Renal pelvis (tissue), 4 donors: ENCODE measurements around the gene ITPR2. TPM values are rescaled to one million over a fixed set of nuclear protein-coding genes. Genes with fewer than 3 reads are reported as not detected.

ENCODE experiments used
- DNase-seq: peaks from one replicate; pipeline ENCODE4 v3.0.0-alpha.2; 2013
- polyA plus RNA-seq, 3 donors: library from polyadenylated mRNA; unstranded; fragments of 120-200 nt; gene quantifications; one replicate each; pipeline ENCODE4 v1.2.1, GENCODE V29; 2013; ENCODE audit not compliant: insufficient read length in 3 of 3

The ITPR2 gene
- polyA plus RNA-seq, 3 donors = 13.7 to 18.0 (median 14.3) TPM

DNA sequence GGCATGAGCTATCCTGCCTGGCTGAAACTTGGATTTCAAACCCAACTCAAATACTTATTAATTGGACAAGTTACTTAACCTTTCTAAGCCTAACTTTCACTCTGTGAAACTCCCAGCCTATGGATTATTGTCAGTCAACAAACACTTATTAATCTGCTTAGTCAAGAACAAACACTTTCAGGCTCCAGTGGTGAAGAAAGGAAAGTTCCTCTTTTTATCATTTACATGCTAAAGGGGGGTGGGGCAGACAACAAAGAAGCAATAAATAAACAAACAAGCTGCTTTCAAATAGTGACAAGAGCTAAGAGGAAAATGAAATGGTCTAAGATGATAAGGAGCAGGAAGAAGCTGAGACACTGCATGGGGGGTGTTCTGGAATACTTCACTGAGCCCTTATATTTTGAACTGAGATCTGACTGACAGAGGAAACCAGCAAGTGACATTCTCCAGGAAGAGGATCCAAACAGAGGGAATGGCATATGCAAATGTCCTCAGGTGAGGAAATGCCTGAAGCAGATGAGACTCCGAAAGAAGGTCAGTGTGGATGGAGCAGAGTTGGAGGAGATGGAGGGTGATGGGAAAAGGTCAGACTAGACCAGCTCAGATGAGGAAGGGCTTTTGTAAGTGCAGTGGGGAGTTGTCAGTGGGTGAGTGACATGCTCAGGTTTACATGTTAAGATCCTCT lies 259.6 kb downstream of the ITPR2 start:
- DNase-seq = no peak

DNA sequence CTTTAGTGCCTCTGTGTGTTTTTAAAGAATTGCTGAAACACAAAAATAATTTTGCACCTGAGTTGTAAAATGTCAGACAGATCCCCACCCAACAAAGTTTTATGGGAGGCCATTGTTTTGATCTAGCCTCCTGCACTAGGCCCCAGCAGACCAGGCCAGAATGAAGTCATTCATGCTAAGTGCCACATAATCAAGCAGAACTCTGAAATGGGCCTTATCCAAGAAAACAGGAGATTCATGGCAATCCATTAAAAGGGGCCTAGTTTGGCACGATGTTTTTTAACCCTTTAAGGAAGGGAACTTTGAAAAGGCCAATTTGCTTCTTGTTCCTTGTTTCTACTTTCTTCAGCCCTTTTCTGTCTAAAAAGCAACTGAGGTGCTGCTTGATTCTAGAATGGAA lies 260.9 kb downstream of the ITPR2 start:
- DNase-seq = no peak

DNA sequence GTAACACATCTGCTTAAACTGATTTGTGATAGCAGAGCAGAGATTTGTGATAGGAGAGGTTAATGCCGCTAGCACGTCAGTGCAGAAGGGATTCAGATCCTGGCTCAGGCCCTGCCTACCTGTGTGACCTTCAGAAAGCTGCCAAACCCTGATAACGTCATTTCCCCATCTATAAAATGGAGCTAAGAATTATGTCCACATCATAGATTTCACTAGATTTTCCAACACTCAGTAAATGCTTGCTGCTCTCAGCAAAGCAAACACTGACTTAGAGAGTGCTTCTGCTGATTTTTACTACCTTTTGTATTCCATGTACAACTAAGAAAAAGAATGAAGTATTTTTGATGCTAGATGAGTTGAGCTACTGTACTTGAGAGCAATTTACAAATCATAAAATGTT lies 261.4 kb downstream of the ITPR2 start:
- DNase-seq = no peak

DNA sequence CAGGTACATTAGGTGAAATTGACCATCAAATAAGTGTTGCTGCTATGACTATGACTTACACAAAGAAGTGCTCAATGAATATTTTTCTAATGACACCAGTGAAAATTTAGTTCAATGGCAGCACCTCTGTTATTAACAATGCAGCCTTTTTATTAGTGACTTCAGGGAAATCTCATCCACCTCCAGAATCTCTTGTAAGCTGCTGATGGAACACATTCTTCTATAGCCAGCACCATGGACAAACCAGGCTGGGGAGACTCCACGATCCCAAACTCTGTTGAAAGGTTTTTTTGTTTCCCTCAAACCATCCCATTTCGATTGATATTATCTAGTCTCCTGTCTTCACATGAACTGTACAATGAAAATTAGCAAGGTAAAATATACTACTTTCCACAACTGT lies 265.9 kb downstream of the ITPR2 start:
- no peak for DNase-seq

DNA sequence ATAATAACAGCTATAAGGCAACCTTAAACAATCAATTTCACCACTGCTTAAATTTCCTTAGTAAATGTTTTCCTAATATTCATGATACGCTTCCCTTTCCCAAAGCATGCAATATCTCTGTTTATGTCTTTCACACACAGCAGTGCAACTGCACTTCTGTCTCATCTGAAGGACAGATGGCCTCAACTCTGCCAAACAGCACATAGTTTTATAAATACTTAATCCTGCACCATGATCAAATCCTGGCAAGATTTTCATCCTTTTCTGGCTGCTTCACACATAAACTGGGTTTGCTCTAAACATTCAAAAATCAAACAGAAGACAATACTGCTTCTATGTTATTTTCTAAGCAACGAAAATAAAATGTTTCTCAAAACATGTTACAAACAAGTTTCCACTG lies 266.3 kb downstream of the ITPR2 start:
- DNase-seq = no peak

DNA sequence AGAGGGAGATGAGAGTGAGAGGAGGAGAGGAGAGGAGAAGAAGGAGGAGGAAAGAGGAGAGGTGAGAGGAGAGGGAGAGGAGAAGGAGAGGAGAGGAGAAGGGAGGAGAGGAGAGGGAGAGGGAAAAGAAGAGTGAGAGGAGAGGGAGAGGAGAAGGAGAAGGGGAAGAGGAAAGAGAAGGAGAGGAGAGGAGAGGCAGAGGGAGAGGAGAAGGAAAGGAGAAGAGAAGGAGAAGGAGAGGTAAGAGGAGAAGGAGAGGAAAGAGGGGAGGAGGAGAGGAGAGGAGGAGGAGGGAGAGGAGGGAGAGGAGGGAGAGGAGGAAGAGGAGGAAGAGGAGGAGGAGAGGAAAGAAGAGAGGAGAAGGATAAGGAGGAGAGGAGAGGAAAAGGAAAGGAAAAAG lies 266.8 kb downstream of the ITPR2 start:
- no peak for DNase-seq

DNA sequence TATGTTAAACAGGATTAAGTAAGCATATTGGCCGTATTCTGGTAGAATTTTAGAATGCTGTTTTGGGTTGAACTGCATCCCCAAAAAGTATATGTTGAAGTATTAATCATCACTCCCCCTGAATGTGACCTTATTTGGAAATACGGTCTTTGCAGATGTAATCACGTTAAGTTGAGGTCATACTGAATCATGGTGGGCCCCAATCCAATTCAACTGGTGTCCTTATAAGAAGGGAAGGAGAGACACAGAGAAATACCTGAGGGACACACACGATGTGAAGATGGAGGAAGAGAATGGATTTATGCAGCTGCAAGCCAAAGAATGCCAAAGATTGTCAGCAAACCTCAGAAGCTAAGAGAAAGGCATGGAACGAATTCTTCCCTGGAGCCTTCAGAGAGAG lies 268.6 kb downstream of the ITPR2 start:
- no peak for DNase-seq

DNA sequence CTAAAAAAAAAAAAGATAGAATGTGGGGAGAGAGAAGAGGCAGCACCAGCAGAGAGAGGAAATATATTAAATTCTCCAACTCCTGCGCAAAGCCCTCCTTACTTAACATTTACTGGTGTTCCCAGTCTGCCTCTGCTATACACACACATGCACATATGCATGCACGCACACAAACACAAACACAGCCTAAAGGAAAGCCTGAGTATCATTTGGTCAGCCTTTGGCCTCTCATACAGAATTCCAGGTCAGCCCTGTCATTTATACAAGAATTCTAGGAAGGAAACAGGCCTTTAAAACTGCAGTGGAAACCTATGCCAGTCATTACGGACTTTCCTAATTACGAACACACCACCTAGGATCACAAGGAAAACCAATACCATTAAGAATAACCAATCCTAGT lies 269.4 kb downstream of the ITPR2 start:
- DNase-seq = no peak

DNA sequence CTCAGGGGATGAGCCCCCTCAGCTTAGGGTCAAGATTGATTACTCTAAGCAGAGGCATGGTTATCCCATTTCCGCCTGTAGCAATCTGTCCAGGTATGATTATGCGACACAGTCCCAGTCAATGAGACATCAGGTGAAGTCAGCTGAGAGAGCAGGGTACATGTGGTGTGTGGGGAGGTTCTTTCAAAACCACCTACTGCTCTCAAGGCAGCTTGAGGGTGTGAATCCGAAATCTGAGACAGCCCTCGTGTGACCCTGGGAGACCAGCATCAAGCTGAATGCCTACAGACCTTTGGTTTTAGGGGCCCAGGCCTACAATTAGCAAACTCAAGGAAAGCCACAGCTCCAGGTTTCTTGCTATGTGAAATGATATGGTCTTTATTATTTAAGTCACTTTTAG lies 275.7 kb downstream of the ITPR2 start:
- DNase-seq = no peak

DNA sequence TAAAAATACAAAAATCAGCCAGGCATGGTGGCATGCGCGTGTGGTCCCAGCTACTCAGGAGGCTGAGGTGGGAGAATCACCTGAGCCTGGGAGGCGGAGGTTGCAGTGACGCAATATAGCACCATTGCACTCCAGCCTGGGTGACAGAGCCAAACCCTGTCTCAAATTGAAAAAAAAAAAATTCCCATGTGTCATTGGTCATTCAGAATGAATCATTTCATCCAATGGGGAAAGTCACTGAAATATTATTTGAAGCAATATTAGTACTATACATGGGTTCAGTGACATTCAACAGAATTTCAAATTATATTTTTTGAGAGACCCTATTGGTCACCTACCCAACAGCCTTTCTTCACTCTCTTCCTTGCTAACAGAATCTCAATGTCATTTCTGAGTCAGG lies 276.1 kb downstream of the ITPR2 start:
- no peak for DNase-seq

DNA sequence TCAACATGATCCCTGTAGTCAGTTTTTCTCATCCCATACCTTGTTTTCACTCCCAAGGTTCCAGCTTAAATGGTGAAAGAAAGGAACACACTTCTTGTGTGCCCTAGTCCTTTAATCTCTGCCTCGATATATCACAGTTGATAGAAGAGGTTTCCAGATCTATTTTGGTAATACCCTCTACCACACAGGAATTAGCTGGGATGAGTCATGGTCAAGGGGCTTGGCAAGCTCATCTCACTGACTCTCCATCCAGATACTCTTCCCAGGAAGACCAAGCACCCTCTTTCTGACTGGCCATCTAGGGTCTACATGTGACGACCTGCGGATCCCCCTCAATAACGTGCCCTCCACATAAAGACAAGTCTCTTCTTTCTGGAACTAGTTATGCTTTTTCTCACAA lies 277.9 kb downstream of the ITPR2 start:
- no peak for DNase-seq

DNA sequence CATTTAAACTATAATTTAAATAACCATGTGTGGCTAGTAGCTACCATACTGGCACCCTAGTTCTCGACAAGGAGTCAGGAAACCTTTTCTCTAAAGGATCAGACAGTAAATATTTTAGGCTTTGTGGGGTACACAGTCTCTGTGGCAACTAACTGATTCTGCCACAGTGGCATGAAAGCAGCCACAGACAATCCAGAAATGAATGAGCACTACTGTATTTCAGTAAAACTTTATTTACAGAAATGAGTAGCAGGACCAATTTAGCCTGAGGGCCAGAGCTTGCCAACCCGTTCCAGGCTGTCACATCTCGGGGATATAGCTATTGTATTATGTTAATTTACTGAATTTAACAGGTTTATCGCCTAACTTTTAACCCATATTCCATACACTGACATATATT lies 278.7 kb downstream of the ITPR2 start:
- DNase-seq = no peak

DNA sequence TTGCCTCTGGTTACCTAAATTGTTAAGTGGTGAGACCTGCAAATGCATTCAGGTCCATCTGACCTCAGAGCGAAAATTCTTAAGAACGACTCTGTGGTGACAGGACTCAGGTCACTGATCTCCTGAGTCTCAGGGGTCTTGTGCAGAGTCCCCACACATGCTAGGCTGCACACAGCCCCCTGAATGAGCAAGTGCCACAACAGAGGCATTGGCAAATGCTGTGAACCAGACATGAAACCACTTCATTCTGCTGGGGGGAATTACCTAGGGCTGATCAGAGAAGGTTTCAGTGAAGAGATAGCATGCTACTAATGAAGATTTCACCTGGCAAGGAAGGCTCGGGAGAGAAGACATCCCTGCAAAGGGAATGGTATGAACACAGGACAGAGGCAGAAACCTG lies 281.6 kb downstream of the ITPR2 start:
- no peak for DNase-seq

DNA sequence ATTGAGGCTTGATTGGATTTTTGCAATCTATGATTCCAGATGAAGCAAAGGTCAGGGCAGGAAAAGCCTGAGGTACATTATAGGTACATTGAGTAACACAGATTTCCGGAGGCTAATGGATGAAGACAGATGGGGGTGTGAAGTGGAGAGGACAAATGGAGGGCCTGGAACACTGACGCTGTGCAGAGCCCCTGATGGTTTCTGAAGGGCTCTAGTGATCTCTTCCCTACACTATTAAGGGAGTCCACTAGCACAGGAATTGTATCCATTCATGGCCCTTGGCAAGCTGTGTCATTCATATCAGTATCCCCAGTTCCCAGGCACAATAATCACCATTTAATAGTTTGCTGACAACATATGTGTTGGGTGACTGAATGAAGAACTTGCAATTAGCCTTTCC lies 284.8 kb downstream of the ITPR2 start:
- DNase-seq = no peak

DNA sequence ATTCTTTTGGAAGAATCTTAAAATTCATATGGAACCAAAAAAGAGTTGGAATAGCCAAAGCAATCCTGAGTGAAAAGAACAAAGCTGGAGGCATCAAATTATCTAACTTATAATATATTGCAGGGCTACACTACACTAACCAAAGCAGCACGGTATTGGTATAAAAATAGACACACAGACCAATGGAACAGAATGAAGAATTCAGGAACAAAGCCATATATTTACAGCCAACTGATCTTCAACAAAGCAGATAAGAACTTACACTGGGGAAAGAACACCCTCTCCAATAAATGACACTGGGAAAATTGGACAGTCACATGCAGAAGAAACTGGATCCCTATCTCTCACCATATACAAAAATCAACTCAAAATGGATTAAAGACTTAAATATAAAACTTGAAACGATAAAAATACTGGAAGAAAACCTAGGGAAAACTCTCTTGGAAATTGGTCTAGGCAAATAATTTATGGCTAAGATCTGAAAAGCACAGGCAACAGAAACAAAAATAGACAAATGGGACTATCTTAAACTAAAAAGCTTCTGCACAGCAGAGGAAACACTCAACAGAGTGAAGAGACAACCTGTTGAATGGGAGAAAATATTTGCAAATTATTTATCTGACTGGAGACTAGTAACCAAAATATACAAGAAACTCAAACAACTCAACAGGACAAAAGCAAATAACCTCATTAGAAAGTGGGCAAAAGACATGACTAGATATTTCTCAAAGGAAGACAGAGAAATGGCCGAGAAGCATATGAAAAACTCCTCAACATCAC lies 286.3 kb downstream of the ITPR2 start:
- no peak for DNase-seq

DNA sequence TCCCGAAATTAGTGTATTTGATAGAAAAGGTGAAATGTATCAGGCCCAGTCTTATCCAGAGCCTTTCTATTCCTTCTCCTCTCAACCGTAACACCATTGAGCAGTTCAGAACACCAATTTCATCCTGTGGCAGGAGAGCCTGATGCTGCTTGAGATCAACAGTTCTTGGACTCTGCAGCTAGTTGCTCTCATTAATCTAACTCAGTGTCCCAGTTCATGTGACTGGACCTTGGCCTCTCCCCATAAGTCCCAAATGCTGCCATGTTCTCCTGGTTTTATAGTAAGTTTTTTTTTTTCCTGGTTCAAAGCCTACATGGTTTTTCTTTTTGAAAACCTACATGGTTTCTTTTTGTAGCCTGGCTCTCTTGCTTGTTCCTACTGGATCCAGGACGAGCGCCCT lies 293.9 kb downstream of the ITPR2 start:
- DNase-seq = no peak

DNA sequence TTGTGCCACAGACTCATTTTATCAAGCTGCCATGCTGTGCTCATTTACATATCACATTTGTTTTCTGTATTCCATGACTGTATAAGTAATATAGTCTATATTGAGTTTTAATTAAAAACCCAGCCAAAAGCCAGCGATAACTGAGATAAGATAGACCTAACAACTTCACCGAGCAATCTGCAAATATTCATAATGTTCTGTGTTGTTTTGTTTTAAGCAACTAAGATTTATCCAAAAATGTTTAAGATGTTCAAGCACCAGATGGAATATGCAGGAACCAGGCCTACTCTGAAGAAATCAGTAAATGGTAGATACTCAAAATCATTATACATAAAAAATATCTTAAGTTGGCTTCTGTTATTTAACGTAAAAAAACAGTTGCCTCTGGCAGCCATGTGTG lies 295.3 kb downstream of the ITPR2 start:
- no peak for DNase-seq

DNA sequence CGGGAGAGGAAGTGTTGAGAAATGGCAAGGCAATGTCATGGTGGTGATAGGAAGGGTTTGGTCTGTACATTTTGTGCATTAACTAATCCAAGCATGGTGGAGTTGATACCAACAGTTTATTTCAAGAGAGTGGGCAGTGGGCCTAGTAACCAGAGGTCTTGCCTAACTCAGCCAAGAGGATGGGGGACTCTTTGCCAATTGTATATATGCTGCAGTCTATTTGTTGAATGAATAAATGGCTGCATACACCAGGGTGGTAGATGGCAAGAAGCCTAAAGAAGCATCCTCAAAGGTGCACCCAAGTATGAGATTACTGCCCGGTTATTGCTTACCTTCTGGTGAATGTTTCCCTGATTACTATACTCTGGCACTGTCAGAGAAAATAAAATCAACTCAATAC lies 295.9 kb downstream of the ITPR2 start:
- no peak for DNase-seq

DNA sequence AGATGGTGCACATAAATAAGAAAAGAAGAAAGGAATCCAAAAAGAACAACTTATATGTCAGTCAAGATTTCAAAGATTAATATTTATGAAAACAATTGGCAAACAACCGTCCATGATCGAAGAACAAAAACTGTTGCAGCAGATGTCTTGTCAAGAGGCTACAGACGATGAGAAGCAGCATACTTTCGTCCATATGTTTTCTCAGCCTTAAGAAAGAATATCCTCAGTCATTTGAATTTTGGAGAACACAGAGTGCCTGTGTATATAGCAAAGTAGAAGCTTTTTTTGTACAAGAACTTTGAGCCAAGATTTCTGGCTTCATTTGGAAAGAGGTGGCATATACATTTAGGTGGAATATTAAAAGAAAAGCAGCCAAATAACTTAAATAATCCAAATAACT lies 297.2 kb downstream of the ITPR2 start:
- no peak for DNase-seq

DNA sequence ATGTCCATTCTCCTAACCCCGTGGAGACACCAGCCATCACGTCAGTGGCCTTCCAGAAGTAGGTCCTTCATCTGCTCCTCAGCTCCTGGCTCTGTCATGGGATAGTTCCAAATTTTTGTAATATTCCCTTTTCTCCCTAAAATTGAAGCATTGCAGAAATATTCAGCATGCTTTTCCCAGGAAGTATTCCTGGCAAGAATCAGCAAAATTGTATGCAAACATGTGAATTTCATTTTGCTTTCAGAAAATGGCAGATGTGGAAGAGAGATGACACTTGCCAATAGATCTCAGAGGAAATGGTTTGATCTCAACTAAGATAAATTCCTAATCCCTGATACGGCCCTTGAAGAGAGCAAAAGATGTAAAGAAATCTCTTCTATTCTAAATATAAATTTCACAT lies 298.9 kb downstream of the ITPR2 start:
- DNase-seq = no peak

DNA sequence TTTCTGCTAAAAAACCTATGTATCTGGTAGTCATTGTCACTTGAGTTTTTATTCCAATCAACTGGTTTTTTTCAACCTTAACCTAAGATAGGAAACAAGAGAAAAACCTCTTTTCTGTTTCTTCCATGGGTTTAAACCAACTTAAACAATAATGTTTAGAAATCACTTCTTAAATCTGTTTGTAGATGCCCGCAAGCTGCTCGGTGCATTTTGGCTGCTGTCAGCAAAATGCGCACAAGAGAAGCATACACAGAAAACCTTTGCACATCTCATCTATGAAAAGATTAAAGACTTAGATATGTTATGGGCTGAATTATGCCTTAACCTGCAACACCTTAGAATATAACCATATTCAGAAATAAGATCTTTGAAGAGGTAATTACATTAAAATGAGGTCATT lies 299.8 kb downstream of the ITPR2 start:
- no peak for DNase-seq

DNA sequence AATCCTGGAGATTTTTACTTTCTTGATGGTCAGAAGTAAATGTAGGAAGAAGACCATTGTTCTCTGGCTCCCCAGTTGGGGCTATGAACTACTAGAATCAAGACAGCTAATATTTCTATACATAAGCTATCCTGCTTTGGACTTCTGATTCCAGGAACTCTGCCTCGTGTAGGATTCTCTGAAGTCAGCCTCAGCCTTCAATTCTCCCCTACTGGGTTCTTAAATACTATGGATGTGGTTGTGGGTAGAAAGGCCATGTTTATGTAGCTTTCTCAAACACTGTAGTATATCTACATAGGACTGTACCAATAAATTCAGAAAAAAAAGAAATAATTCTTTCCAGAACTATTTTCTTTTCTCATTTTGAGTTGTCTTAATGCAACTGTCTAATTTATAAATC lies 302.5 kb downstream of the ITPR2 start:
- DNase-seq = no peak

DNA sequence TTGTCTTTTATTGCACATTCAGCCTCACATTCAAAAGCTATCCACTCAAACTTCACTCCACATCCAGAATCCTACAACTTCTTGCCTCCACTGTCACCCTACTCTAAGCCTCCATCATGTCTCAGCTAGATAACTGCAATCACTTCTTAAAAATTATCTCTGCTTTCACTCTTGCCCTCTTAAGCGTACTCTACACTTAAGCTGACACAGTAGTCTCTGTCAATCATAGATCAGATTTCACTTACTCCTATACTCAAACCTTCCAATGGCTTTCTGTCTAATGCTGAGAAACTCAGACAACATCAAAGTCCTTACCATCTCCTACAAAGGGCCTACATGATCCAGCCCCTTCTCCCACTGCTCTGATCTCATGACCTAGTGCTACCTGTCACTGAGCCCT lies 304.1 kb downstream of the ITPR2 start:
- DNase-seq = no peak

DNA sequence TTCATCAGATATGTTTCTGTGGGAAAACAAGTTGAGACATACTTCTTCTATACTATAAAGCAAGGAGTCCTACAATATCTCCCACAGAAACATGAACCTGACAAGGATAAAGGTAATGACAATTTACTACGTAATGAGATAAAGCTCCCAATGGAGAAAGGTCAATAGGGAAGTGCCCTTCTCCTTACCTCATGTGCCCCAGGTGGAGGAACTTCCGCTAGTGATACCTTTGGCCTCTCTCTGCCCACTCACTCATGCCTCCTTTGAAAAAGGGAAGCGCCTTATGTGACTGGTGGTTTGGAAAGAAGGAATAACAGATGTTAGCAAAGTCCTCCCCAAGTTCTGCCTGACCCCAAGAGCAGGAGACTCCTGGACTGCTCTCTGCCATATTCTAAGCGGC lies 305.3 kb downstream of the ITPR2 start:
- no peak for DNase-seq
